HG02938 (cell line): ENCODE measurements around the gene TMF1.
A peak's percentile ranks its signal among the peaks of the same experiment; 100 is the strongest.

Source experiments
- ATAC-seq: cut with Tn5 transposase; IDR thresholded peaks from one replicate; pipeline ENCODE4 v1.9.1; 2021; ENCODE audit warnings: mild to moderate bottlenecking, moderate library complexity; ENCODE audit not compliant: unreplicated experiment

The TMF1 gene

GRCh38 chr3:69013253-69014021, 38.7 kb downstream of the TMF1 start, which contains the start of gene EOGT:
TSS of gene EOGT (minus strand) at chr3:69013684. CDS start at chr3:69009846, 3,838 bp downstream.
- peak; percentile 66 for ATAC-seq

GRCh38 chr3:69012800-69013252, 39.3 kb downstream of the TMF1 start:
- peak; percentile 41 for ATAC-seq

GRCh38 chr3:69012100-69012799, 39.9 kb downstream of the TMF1 start:
- ATAC-seq = no peak

GRCh38 chr3:69011096-69011730, 40.9 kb downstream of the TMF1 start:
- no peak for ATAC-seq

- ATAC-seq = no peak
Measured at GRCh38 chr3:69009559-69010410, 42.3 kb downstream of the TMF1 start.

- ATAC-seq = no peak
Measured at GRCh38 chr3:69008980-69009379, 43.2 kb downstream of the TMF1 start.

GRCh38 chr3:69005791-69006482, 46.2 kb downstream of the TMF1 start:
- ATAC-seq = no peak

- ATAC-seq = no peak
Measured at GRCh38 chr3:69005071-69005790, 46.9 kb downstream of the TMF1 start.

GRCh38 chr3:69004138-69004537, 48.0 kb downstream of the TMF1 start:
- ATAC-seq = no peak

- no peak for ATAC-seq
Measured at GRCh38 chr3:68999605-69000004, 52.5 kb downstream of the TMF1 start.

GRCh38 chr3:68999158-68999557, 53.0 kb downstream of the TMF1 start:
- no peak for ATAC-seq

GRCh38 chr3:68997887-68998286, 54.2 kb downstream of the TMF1 start:
- ATAC-seq = no peak

- no peak for ATAC-seq
Measured at GRCh38 chr3:68996356-68996995, 55.7 kb downstream of the TMF1 start.

GRCh38 chr3:68988740-68989139, 63.4 kb downstream of the TMF1 start:
- ATAC-seq = no peak

- no peak for ATAC-seq
Measured at GRCh38 chr3:68987322-68987721, 64.8 kb downstream of the TMF1 start.

- ATAC-seq = no peak
Measured at GRCh38 chr3:68986496-68987208, 65.5 kb downstream of the TMF1 start.

GRCh38 chr3:68985146-68985790, 66.9 kb downstream of the TMF1 start:
- ATAC-seq = no peak

GRCh38 chr3:68984011-68984530, 68.1 kb downstream of the TMF1 start:
- ATAC-seq = no peak
